Measurements from ENCODE around the gene KIAA0825. TPM values are rescaled to one million over a fixed set of nuclear protein-coding genes. Genes with fewer than 3 reads are reported as not detected.
"Not testable (repeated sequence)": the region's sequence is repeated elsewhere in the genome, so short reads cannot be mapped to it uniquely, and the experiment has no call there.

KIAA0825 gene
- total RNA-seq, 4 donors from 2014 or later = 2.5 to 9.3 (median 5.3) TPM

DNA sequence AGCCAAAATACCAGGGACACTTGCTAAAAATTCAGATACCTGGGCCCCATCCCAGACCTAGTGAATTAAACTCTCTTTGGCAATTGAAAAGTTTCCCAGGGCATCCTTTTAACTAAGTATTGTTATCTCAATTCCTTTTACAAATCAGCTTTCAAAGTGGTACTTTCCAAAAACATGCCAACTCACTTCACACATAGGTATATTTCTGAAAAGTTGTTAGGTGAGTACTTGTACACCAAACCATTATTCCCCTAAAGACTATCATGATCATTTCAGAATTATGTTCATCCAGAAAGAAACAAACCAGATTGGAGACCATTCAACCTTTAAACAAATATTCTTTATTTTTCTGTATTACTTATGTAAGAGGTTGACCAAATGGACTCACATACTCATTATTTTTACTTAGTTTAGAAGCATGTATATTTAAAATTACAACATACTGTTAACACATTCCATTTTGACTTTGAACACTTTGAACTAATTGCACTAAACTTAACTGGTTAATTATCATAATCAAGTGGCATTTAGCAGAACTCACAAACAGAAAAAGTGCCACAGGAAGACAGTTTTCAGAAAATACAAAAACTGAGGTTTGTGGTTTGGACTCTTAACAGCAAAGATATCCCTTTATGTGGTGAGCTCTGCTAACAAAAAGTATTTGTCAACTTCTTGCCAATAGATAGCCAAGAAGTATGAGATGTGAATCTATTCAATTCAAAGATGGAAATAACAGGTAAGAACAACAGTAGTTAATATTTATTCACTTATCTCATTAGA is 40.7 kb downstream of the KIAA0825 start:
- no peak for TF ChIP-seq CTCF (IDR thresholded peaks at IDR 0.05)
- no peak for DNase-seq (ENCODE audit: low spot score)
- ATAC-seq (ENCODE audit: low FRiP score) = no peak

DNA sequence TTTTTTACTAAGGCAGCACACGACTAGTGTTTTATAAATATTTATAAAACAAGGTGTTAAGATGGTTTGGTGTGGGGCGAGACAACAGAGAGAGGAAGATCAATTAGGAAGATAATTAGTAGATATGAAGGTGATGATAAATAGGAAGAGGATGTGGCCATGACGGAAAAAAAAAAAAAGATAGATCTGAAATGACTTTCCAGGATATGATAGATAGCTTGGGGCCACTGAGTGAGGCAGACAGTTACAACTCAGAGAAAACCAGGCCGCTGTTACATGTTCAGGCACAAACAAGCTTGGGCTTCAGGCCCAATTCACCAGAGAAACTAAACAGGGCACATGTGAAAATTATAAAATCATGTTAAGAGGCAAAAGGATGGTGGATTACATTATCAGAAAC is 43.2 kb downstream of the KIAA0825 start:
- no peak for DNase-seq (ENCODE audit: low spot score)
- TF ChIP-seq CTCF (IDR thresholded peaks at IDR 0.05) = no peak
- ATAC-seq (ENCODE audit: low FRiP score) = no peak

GRCh38 chr5:94573349-94573748 is 45.1 kb downstream of the KIAA0825 start:
- not testable (repeated sequence) for DNase-seq (ENCODE audit: low spot score); ATAC-seq (ENCODE audit: low FRiP score)

GRCh38 chr5:94571415-94571814 is 47.0 kb downstream of the KIAA0825 start:
- DNase-seq (ENCODE audit: low spot score) (no peak), ATAC-seq (ENCODE audit: low FRiP score) (no peak)
- no peak for TF ChIP-seq CTCF (IDR thresholded peaks at IDR 0.05)

GRCh38 chr5:94564812-94565211 is 53.6 kb downstream of the KIAA0825 start:
- ATAC-seq (ENCODE audit: low FRiP score) = no peak
- DNase-seq (ENCODE audit: low spot score) = no peak
- TF ChIP-seq CTCF (IDR thresholded peaks at IDR 0.05) = no peak

DNA sequence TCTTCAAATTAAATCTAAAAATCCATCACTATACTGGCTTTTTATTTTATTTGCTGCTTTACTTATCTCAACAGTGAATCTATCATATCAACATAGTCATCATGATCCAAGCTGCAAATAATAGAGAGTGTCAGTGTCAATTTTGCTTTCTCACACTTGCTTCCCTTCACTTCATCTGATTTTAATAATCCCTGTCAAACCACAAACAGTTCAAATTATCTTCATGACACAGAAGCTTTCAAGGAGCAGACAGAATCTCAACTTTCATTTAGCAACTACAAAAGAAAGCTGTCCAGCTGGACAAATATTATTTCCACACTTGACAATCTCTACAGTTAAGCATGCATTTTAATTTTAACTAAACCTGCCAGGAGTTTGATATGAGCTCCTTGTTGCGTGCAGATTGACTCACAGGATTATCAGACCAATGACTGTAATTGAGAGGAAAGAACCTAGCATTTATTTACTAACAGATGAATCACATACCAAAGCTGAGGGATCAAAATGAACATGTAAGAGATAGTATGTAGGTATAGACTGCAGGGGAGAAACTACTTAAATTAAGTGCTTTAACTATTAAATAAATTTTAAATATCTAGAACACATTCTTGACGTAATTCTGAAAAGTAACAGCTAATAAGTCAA is 56.0 kb downstream of the KIAA0825 start:
- ATAC-seq (ENCODE audit: low FRiP score) = no peak
- TF ChIP-seq CTCF (IDR thresholded peaks at IDR 0.05) = no peak
- no peak for DNase-seq (ENCODE audit: low spot score)

DNA sequence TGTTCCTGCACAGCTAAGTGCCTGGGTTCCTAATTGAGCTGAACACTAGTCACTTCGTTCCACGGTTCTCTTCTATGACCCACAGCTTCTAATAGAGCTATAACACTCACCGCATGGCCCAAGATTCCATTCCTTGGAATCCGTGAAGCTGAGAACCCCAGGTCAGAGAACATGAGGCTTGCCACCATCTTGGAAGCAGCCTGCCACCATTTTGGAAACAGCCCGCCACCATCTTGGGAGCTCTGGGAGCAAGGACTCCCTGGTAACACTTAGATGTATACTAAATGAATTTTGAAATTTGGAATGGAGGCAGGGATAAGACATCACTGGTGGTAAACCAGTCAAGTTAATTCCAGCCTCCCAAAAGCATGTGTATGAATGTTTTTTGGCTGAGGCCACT is 60.4 kb downstream of the KIAA0825 start:
- ATAC-seq (ENCODE audit: low FRiP score) (no peak), DNase-seq (ENCODE audit: low spot score) (no peak)
- TF ChIP-seq CTCF (IDR thresholded peaks at IDR 0.05) = no peak

All from omental fat pad (tissue), 4 donors.